Hematopoietic multipotent progenitor cell (in vitro differentiated cells): ENCODE data around the gene SLC17A9. TPM values are rescaled to one million over a fixed set of nuclear protein-coding genes. Genes with fewer than 3 reads are reported as not detected.

ENCODE experiments used
- DNase-seq, 3 donors: peaks; one replicate each; pipeline ENCODE4 v3.0.0-alpha.2; 2011 to 2015; ENCODE audit warnings: low read depth in 2 of 3, low spot score in 2 of 3
- total RNA-seq: library from RNA; depleted of rRNA; stranded (reverse); fragments of >200 nt; gene quantifications from one replicate; pipeline ENCODE4 v1.2.3, GENCODE V29; 2012

The SLC17A9 gene
- total RNA-seq, 1 donor = 28.8 TPM

GRCh38 chr20:62937268-62938104, 15.0 kb upstream of the SLC17A9 start:
- peak; percentile 93 to 96 (median 95) for DNase-seq

GRCh38 chr20:62938105-62938888, 14.2 kb upstream of the SLC17A9 start, which contains the start of gene GID8:
Gene GID8, plus strand, starts transcription at chr20:62938147. Its CDS starts 3,356 bp downstream, at chr20:62941503.
- peak in 2 of 3 donors; percentile 54 to 65 for DNase-seq

DNA sequence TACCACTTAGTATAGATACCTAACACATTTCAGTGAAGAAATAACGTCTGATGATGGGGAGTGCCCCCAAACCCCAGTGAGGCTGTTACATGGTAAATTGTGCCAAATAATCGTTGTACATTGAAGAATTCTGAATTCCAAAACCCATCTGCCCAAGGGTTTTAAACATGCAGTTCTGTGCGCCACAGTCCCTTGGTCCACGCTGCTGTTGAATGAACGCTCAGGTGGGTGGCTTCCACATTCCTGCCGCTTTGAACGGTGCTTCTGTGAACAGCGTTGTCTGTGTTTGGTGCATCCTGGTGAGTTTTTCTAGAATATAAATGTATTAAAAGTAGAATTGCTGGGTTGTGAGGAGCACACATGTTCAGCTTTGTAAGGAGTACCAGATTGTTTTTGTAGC, 11.6 kb upstream of the SLC17A9 start:
- DNase-seq = no peak

GRCh38 chr20:62941792-62942191, 10.7 kb upstream of the SLC17A9 start:
- DNase-seq = no peak

DNA sequence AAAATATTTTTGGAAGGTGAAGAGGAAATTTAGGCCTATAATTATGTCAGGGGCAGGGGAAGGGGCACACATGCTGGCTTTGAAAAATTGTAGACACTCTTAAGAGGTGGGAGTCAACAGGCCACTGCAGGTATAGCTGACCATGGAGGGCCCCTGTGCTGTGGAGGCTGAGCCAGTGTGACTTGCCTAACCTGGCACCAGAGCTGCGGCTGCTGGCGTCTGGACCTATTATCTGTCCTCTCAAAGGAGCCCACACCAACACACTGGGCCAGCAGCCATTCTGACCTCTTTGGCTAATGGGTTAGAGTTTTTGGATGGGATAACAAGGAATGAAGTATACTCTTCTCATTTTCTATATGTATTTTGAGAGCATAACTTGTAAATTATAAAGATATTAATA, 10.1 kb upstream of the SLC17A9 start:
- no peak for DNase-seq

DNA sequence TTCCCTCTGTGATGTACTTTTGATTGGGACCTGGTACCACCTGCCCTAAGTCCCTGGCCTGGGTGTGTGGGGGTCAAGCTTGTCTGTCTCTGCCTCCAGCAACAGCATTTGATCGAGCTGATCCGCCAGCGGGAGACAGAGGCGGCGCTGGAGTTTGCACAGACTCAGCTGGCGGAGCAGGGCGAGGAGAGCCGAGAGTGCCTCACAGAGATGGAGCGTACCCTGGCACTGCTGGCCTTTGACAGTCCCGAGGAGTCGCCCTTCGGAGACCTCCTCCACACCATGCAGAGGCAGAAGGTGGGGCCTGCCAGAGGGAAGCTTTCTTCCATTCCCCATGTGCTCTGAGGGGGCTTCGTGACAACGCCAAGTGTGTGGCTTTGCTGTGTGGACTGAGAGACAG, 9.1 kb upstream of the SLC17A9 start:
- no peak for DNase-seq

DNA sequence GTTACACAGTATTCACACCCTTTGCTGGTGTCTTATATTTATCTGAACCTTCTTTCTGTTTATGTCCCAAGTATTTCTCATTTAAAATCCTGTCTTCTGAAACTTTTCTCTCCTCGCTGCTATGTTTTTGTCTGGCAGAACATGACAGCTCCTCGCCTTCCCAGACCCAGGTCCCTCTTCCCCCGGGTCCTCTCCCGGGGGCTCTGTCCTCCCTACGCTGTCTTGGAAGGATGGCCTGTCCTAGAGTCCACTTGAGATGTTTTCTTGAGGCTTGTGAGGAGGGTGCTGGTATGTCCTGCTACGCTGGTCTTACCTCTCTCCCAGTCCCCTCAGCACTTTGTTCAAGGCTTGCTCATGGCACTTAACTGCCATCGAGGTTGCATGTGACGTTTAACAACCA, 8.3 kb upstream of the SLC17A9 start:
- no peak for DNase-seq

DNA sequence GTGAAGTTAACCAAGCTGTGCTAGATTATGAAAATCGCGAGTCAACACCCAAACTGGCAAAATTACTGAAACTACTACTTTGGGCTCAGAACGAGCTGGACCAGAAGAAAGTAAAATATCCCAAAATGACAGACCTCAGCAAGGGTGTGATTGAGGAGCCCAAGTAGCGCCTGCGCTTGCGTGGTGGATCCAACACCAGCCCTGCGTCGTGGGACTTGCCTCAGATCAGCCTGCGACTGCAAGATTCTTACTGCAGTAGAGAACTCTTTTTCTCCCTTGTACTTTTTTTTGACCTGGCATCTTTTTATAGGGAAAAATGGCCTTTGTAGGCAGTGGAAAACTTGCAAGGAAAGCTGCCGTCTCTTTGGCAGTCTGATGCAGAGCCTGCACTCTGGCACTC, 7.8 kb upstream of the SLC17A9 start:
- no peak for DNase-seq

DNA sequence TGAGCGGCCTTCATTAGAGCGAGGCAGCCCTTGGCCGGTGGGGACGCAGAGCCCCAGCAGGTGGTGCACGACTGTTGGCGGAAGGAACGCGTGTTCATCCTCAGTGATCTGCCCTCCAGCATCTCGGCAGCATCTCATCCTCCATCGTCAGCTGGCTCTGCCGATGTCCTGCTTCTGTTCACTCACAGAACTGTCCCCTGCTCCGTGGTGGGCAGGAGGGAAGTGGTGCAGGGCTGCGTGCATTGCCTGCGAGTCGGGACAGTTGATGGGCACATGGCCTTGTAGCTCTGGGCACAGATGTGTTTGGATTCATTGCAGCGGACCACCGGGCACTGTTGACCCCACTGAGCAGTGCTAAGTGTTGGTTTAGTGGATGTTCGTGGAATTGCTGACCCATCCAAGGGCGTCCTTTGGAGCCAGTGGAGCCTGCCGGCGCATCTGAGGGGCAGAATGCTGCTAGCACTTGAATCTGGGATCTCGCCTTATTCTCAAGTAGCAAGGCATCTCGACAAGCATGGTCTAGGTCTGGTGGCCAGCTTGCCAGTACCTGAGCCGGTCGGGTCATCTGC, 6.7 kb upstream of the SLC17A9 start:
- no peak for DNase-seq

GRCh38 chr20:62946918-62947317, 5.6 kb upstream of the SLC17A9 start:
- DNase-seq = no peak

GRCh38 chr20:62947532-62948300, 4.8 kb upstream of the SLC17A9 start:
- DNase-seq = no peak

GRCh38 chr20:62949153-62949821, 3.2 kb upstream of the SLC17A9 start:
- DNase-seq = no peak

GRCh38 chr20:62949962-62950361, 2.5 kb upstream of the SLC17A9 start:
- no peak for DNase-seq

GRCh38 chr20:62950741-62951140, 1.8 kb upstream of the SLC17A9 start:
- DNase-seq = no peak

DNA sequence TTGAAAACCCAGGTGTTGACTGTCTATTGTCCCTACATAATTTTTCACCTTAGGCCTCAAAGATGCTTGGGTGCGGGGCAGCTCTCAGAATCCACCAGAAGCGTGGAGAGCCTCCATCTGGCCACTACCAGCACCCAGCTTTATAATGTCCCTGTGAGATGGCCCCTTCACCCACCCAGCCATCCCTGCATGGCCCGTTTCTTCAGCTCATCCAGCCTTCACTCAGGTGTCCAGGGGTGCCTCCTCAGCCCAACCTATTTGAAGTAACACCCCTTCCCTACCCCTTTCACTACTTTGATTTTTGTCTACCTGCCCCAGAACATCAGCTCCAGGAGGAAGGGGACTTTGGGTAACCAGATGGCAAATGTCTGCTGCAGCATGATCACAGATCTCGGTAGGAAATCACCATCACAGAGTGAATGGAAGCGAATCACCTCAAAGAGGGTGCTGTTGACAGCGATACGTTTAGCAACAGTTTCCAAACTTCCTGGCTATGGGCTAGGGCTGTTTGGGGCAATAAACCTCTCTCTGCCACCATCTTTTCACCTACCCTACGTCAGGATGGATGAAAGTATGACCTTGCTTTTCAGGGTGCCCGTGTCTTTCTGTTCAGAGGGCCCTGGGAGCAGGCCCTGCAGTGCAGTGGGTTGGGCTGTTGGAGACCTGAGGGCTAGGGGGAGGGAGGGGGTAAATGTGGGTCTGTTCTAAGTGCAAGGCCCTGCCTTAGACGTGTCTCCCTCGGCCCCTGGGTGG, 1.2 kb upstream of the SLC17A9 start:
- no peak for DNase-seq

DNA sequence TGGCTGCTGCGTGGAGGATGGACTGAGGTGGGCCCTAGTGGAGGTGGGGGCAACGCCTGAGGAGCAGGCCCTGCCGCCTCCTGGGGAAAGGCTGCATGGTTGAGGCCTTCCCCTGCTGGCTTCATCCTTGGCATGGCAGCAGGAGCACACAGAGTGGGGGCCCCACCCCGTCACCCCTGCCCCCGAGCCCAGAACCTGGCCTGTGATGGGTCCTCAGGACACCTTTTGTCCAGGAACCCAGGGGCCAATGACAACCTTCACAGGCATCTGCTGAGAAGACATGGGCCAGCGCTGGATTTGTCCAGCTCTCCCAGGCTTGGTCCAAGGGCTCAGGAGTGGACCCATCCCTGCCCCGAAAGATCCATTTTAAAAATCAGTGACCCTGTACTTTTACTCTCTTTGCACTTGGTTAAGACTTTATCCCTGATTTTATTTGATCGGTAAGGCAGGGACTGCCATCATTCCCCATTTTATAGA, 575 bp upstream of the SLC17A9 start:
- DNase-seq = no peak

- no peak for DNase-seq
Observed at GRCh38 chr20:62952968-62953838, 694 bp downstream of the SLC17A9 start.
